CD1c-positive myeloid dendritic cell (primary cell): ENCODE measurements around the gene QKI.

Source experiments
- DNase-seq: peaks from one replicate; pipeline ENCODE4 v3.0.0-alpha.2; 2016; ENCODE audit errors: extremely low spot score

QKI gene

GRCh38 chr6:163486821-163487220, 72.3 kb downstream of the QKI start:
- peak; percentile 24 for DNase-seq

GRCh38 chr6:163487606-163488005, 73.1 kb downstream of the QKI start:
- peak; percentile 55 for DNase-seq

- DNase-seq: peak; percentile 20
Measured at GRCh38 chr6:163489584-163489983, 75.1 kb downstream of the QKI start.

GRCh38 chr6:163490826-163491577, 76.5 kb downstream of the QKI start:
- DNase-seq: no peak

GRCh38 chr6:163491737-163492300, 77.3 kb downstream of the QKI start:
- DNase-seq: no peak

GRCh38 chr6:163494279-163494727, 79.8 kb downstream of the QKI start:
- no peak for DNase-seq

- no peak for DNase-seq
Measured at GRCh38 chr6:163496205-163496604, 81.7 kb downstream of the QKI start.

GRCh38 chr6:163500105-163500504, 85.6 kb downstream of the QKI start:
- no peak for DNase-seq

- no peak for DNase-seq
Measured at GRCh38 chr6:163501026-163501425, 86.5 kb downstream of the QKI start.

GRCh38 chr6:163501439-163501838, 86.9 kb downstream of the QKI start:
- no peak for DNase-seq

GRCh38 chr6:163504984-163505640, 90.6 kb downstream of the QKI start:
- no peak for DNase-seq

GRCh38 chr6:163507965-163508364, 93.4 kb downstream of the QKI start:
- no peak for DNase-seq

- no peak for DNase-seq
Measured at GRCh38 chr6:163513003-163513402, 98.5 kb downstream of the QKI start.

GRCh38 chr6:163513570-163514166, 99.2 kb downstream of the QKI start:
- DNase-seq: no peak

- no peak for DNase-seq
Measured at GRCh38 chr6:163516908-163517307, 102.4 kb downstream of the QKI start.

- DNase-seq: no peak
Measured at GRCh38 chr6:163520956-163521355, 106.4 kb downstream of the QKI start.

GRCh38 chr6:163522033-163522432, 107.5 kb downstream of the QKI start:
- no peak for DNase-seq

GRCh38 chr6:163525926-163526325, 111.4 kb downstream of the QKI start:
- no peak for DNase-seq

- DNase-seq: no peak
Measured at GRCh38 chr6:163526346-163526745, 111.8 kb downstream of the QKI start.

- DNase-seq: no peak
Measured at GRCh38 chr6:163527291-163527690, 112.8 kb downstream of the QKI start.

- no peak for DNase-seq
Measured at GRCh38 chr6:163529605-163530004, 115.1 kb downstream of the QKI start.

- no peak for DNase-seq
Measured at GRCh38 chr6:163530406-163530805, 115.9 kb downstream of the QKI start.

GRCh38 chr6:163531122-163531521, 116.6 kb downstream of the QKI start:
- peak; percentile 20 for DNase-seq
